Kidney capillary endothelial cell (primary cell): ENCODE results near the gene BCL11B.
A peak's percentile ranks its signal among the peaks of the same experiment; 100 is the strongest.

Experiments
- DNase-seq: peaks from one replicate; pipeline ENCODE4 v3.0.0-alpha.2; 2018; ENCODE audit warnings: low spot score

BCL11B gene

GRCh38 chr14:99271951-99272631, at the start of gene BCL11B:
Gene BCL11B, minus strand, starts transcription at chr14:99272197. Its CDS starts 979 bp downstream, at chr14:99271218.
- peak; percentile 84 for DNase-seq

DNA sequence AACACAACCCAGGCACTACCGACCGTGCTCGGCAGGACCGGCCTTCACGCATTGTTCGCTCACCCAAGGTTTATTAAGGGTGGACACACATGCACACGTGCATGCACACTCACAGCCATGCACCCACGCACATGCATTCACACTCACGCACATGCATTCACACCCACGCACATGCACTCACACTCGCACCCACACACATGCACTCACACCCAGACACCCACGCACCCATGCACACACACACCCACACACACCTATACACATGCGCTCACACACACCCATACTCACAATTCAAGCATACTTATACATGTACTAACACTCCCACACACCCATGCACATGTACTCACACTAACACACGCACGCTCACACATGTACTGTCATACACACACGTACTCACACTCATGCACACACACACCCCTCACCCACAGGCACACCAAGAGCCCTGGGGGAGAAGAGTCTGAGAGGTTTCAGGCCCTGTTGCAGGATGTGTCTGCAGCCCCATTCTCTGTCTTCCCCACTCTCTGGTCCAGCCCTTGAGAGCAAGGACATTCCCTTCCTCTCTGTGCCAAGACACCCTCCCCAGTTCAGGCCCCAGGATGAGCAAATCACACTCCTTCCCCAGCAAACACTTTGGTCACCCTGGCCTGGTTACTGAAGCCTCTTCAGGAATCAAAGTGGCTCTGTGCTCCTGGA, 49.4 kb upstream of the BCL11B start:
- DNase-seq: no peak

GRCh38 chr14:99320621-99321235, 48.7 kb upstream of the BCL11B start:
- no peak for DNase-seq

GRCh38 chr14:99320105-99320572, 48.1 kb upstream of the BCL11B start:
- peak; percentile 21 for DNase-seq

DNA sequence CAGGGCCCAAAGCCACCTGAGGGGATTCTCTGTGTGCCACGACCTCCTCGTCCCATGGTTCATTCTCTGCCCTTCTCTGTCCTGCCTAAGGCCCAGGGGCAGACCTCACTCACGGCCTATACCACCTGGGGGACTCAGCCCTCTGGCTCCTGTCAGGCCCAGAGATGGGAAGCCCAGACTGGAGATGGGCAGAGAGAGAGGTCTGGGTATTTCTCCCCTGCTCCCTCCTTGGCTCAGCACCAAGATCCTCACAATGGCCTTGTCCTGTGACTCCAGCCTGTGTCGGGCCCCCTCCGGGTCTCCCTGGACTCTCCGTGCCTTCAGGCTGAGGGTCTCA, 46.9 kb upstream of the BCL11B start:
- DNase-seq: no peak

DNA sequence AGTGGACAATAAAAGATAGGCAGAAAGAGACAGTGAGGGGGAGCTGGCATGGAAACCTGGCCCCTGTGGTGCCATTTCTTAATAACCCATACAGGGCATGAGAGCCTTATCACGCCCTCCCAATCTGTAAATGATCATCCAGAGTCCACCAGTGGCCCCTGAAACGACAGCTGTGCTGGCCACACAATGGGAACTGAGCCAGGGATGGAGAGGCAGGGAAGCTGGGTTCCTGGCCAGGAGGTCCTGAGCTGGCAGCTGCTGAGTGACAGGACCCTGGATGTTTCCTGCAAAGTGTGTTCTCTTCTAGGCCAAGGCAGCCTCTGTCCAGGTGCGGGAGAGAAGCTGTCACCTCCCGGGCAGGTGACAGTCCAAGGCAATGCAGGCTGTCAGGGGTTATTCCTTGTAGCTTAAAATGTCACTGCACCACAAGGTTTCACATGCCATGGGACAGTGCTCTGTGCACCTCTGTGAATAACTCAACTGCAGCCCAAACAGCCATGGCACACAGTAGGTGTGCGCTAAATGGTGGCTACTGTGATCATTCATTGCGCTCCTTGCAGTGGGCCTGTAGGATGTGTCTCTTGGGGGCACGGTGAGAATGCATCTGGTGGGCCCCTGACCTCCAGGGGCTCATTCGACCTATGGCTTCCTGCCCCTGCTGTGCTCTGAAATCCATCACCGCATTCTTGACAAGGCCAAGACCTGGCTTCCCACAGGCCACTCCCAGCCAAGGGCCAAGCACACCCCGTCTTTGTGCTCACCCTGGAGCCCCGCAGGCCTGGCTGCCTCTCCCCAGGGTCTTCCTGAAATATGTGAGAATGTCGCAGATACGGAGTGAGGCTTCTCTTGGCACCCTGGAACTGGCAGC, 46.3 kb upstream of the BCL11B start:
- DNase-seq: no peak

DNA sequence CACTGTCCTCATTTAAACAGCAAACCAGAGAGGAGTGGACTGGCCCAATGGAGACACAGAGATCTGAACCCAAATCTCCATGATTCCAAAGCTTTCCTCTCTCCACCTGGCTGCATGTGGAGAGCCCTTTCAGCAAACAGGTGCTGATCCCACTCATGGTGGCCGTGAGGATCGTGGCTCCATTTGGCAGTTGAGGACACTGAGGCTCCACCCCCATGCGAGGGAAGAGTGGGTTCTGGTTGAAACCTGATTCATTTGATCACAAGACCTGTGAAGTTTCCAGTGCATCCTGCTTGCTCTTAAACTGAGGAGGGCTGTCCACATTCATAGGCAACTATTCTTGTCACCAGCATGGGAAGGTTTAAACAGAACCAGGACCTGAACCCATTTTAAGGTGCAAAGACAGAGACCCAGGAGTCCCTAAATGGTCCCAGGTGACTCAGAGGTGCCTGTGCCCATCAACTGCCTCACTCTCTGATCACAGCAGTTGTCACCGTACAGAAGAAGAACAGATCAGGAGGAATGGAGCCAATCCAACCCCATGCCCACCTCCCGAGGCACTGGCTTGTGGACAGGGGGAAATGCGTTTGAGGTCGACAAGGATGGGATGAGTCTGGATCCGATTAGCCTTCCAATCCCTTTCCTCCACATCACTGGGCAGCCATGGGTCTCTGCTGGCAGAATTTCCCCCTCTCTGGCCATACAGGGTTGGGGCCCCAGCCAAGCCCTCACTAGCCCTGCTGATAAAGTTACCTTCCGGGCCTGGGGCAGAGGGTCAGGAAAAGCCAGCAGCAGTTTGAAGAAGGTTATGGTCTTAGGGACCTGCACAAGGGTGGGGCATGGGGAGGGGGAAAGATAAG, 45.5 kb upstream of the BCL11B start:
- no peak for DNase-seq

- DNase-seq: no peak
These were observed 44.5 kb upstream of the BCL11B start for GRCh38 chr14:99316281-99317163.

GRCh38 chr14:99315197-99315596, 43.2 kb upstream of the BCL11B start:
- no peak for DNase-seq

DNA sequence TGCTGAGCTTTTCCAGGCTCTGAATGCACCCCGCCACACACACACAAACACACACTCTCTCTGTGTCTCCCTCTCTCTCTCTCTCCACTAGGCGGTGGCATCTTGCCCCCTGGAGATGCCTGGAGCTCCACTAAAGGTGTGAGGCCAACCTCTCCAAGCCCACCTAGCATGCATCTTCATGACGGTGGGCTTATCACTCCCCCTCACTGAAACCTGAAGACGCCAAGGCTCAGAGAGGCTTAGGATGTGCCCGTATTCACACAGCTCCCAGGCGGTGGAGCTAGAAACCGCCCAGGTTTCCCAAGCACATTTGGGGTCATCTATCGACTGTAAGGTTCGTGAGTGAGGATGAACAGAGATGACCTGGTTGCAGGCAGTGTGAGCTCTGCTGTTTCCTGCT, 42.6 kb upstream of the BCL11B start:
- DNase-seq: no peak

- DNase-seq: no peak
These were observed 41.2 kb upstream of the BCL11B start for GRCh38 chr14:99313234-99313633.

DNA sequence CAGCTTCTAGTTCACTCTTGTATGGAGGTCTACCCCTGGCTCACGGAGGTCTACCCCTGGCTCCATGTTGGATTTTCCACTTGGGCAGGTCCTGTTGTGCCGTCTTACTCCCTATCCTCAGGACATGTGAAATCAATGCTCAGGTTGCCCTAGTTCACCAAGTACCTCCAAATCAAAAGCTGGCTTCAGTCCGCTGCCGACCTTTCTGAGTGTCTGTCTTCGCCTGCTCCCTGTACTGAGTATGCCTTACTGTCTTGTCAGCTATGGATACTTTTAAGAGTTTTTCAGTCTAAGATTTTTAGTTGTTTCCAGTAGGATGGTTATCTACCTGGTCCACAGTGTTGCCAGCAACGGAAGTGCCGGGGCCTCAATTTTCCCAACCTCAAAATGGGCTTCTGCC, 40.1 kb upstream of the BCL11B start:
- no peak for DNase-seq

DNA sequence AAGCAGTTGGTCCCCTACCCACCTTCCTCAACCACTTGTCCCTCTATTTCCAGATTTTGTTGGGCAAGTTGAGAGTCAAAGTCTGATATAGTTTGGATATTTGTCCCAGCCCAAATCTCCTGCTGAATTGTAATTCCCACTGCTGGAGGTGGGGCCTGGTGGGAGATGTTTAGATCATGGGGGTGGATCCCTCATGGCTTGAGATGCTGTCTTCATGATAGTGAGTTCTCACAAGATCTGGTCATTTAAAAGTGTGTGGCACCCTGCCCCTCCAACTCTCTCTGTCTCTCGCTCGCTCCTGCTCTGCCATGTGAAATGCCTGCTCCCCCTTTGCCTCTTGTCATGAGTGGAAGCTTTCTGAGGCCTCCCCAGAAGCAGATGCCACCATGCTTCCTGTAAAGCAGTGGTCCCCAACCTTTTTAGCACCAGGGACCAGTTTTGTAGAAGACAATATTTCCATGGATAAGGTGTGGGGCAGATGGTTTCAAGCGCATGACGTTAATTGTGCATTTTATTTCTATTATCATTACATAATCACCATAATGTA, 37.3 kb upstream of the BCL11B start:
- DNase-seq: no peak

DNA sequence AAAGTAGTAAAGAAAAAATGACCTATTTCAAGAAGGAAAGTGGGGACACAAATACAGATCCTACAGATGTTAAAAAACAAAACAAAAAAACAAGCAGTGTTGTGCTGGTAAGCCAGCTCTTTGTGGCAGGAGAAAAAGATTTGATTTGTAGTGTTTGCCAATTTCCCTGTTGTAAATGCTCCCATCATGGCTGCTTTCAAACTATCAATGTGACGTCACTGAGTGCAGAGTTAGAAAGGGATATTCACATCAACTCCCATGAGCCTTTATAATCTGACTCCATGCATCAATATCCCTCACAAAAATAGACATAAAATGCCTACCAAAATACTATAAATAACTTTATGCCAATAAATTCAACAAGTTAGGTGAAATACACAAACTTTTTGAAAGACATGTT, 32.2 kb upstream of the BCL11B start:
- no peak for DNase-seq

DNA sequence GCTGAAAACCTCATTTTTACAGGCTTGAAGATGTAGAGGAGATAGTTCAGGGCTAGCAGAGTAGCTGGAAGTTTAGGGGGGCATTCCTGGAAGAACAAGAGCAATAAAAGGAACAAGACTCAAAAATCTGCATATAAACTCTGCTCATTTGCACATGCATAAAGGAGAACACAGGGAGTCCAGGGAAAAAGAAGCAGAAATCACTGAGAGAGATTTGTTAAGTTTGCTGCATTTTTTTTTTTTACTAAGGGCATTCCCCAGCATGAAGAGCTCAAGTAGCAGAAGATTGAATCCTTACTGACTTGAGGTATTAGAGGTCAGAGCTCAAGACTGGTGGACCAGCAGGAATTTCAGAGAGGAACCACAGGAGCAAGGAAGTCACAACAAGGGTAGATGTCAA, 28.2 kb upstream of the BCL11B start:
- no peak for DNase-seq

DNA sequence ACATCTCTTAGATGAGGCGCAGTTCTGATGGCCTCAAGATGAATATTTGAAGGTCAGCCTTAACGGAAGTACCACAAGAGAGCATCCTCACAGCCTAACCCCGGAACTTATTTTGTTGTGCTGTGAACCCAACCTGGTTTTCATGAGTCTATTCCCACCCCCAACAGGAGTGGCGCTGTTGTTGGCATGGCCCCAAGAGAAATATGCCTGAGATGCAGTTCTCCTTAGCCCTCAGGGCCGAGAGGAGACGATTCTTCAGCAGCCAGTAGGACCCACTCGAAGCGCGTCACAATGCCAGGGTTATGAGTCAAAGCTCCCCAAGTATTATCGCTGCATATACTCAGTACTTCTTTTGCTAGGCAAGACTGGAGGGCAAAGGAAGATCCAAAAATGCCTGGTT, 24.5 kb upstream of the BCL11B start:
- DNase-seq: no peak

GRCh38 chr14:99289394-99290189, 17.6 kb upstream of the BCL11B start:
- no peak for DNase-seq

- DNase-seq: no peak
These were observed 17.0 kb upstream of the BCL11B start for GRCh38 chr14:99288948-99289347.

GRCh38 chr14:99287269-99287942, 15.4 kb upstream of the BCL11B start:
- DNase-seq: no peak
